Epithelial cell of esophagus (primary cell): ENCODE data around the gene GPR176.
A peak's percentile ranks its signal among the peaks of the same experiment; 100 is the strongest.

Experiments
- DNase-seq: peaks from one replicate; pipeline ENCODE4 v3.0.0; 2010; ENCODE audit warnings: low read depth
- H3K4me3 ChIP-seq: 2 replicates; pipeline ENCODE4 v1.5.1; 2011; ENCODE audit warnings: mild to moderate bottlenecking, low read length, control low read depth
- TF ChIP-seq, protein P1 (sequence below): IDR thresholded peaks from 2 replicates; pipeline ENCODE4 v1.5.1; 2011; ENCODE audit warnings: low read depth, mild to moderate bottlenecking, low read length, control low read depth, inconsistent platforms; ENCODE audit not compliant: insufficient read depth; ENCODE audit errors: missing control alignments

Gene GPR176

DNA sequence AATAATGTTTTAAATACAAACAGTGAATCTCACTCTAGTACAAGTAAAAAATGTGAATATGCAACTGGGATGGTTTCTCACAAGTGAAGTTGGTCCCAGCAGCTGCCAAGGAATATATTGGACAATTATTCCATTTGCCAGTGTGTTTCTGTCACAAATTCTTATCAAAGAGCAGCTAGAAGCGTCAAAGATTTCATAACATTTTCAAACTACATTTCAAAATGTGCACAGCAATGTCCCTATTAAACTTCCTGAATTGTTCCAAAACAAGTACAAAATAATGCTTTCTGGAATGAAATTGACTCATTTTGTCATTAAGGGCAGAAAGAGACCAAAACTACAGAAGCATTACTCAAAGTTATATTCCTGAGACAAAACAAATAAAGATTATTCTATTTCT is 38.3 kb downstream of the GPR176 start:
- no peak overlapping the region for H3K4me3 ChIP-seq
- TF ChIP-seq, protein P1, sequence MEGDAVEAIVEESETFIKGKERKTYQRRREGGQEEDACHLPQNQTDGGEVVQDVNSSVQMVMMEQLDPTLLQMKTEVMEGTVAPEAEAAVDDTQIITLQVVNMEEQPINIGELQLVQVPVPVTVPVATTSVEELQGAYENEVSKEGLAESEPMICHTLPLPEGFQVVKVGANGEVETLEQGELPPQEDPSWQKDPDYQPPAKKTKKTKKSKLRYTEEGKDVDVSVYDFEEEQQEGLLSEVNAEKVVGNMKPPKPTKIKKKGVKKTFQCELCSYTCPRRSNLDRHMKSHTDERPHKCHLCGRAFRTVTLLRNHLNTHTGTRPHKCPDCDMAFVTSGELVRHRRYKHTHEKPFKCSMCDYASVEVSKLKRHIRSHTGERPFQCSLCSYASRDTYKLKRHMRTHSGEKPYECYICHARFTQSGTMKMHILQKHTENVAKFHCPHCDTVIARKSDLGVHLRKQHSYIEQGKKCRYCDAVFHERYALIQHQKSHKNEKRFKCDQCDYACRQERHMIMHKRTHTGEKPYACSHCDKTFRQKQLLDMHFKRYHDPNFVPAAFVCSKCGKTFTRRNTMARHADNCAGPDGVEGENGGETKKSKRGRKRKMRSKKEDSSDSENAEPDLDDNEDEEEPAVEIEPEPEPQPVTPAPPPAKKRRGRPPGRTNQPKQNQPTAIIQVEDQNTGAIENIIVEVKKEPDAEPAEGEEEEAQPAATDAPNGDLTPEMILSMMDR = no peak
- DNase-seq = no peak

DNA sequence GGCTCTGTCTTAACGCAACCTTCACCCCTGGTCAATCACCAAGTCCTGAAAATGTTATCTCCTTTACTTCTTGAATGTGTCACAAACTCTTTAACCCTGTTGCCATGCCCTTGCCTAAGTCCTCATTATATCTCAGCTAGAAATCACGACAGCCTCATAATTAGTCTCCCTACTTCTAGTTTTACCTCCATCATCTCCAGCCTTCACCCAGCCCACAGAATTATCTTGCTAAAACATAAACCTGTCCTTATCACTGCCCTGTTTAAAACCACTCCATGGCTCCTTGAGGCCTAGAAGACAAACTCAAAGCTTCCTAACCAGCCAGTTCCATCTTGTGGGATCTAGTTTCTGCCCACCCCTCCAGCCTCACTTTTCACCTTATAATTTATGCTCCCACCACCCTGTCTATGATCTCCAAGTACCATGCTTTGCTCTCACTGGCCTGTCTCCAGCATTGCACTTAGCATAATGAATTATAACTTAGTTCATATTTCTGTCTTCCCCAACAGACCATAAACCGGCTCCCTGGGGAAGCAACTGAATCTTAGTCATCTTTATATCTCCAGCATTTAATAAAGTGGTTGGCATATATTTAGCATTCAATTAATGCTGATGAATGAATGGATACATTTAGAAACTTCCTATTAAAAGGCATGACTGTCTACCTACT is 39.2 kb downstream of the GPR176 start:
- TF ChIP-seq, protein P1 = no peak
- no peak for DNase-seq
- no peak overlapping the region for H3K4me3 ChIP-seq

DNA sequence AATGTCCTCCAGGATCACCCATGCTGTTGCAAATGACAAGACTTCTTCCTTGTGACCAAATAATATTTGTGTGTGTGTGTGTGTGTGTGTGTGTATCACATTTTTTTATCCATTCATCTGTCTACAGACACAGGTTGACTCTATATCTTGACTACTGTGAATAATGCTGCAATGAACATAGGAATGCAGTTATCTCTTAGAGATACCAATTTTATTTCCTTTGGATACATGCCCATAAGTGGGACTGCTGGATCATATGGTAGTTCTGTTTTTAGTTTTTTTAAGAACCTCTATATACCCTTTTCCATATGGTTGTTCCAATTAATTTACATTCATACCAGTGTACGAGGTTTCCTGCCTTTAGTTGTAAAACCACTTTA is 41.7 kb downstream of the GPR176 start:
- TF ChIP-seq, protein P1 = no peak
- no peak overlapping the region for H3K4me3 ChIP-seq
- no peak for DNase-seq

GRCh38 chr15:39874890-39875549 is 45.0 kb downstream of the GPR176 start:
- H3K4me3 ChIP-seq = no peak overlapping the region
- TF ChIP-seq, protein P1 = peak; percentile 78
- DNase-seq = peak; percentile 60

- TF ChIP-seq, protein P1 = no peak
- no peak for DNase-seq
- no peak overlapping the region for H3K4me3 ChIP-seq
These were observed 46.1 kb downstream of the GPR176 start for GRCh38 chr15:39873978-39874377.

DNA sequence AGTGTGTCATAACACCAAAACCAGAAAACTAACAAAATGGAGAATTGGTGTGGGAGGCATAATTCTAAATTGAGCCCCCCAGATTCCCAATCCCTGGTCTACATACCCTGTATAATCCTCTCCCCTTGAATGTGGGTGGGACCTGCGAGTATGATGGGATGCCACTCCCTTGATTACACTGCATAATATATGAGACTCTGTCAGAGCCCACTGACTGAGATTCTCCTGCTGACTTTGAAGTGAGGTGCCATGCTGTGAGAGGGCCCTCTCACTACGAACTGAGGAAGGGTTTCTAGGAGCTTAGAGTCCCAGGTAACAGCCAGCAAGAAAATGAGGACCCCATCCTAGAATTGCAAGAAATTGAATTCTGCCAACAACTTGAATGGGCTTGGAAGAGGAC is 49.5 kb downstream of the GPR176 start:
- TF ChIP-seq, protein P1 = no peak
- DNase-seq = no peak
- H3K4me3 ChIP-seq = no peak overlapping the region
